Stimulated activated CD4-positive, alpha-beta T cell treated with anti-CD3 and anti-CD28 coated beads, Interleukin-4, amount 100 ng/mL, for 1 hour (primary cell): ENCODE results near the gene FOSL1.
A peak's percentile ranks its signal among the peaks of the same experiment; 100 is the strongest.

Source experiments
- DNase-seq: peaks from one replicate; pipeline ENCODE4 v3.0.0-alpha.2; 2020

Gene FOSL1

DNA sequence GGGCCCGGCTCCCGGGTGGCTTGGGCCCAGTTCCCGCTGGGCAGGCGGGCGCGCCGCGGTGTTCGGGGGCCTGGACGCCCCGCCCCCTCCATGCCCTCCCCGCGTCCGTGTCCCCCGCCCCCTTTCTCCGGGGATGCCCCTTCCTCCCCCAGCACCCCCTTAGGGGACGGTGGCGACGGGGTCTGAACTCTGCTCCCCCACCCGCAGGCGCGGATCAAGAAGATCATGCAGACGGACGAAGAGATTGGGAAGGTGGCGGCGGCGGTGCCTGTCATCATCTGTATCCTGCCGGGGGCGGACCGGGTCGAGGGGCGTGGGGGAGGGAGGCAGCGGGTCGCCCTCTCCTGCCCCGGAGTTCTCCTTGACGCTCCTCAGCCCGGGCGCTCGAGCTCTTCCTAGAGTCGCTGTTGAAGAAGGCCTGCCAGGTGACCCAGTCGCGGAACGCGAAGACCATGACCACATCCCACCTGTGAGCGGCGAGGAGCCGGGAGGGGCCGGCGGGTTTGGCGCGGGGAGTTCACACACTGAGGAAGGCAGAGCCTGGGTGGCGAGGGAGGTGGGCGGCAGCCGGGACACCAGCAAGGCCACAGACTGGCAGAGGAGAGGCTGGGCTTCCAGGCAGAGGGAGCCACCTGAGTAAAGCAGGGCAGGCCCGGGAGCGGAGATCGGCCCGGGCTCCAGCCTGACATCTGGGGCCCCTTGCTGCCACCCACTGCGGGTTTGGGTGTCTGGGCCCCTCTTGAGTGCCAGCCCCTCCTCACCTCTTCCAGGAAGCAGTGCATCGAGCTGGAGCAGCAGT, 19.6 kb upstream of the FOSL1 start:
- peak; percentile 65 for DNase-seq

DNA sequence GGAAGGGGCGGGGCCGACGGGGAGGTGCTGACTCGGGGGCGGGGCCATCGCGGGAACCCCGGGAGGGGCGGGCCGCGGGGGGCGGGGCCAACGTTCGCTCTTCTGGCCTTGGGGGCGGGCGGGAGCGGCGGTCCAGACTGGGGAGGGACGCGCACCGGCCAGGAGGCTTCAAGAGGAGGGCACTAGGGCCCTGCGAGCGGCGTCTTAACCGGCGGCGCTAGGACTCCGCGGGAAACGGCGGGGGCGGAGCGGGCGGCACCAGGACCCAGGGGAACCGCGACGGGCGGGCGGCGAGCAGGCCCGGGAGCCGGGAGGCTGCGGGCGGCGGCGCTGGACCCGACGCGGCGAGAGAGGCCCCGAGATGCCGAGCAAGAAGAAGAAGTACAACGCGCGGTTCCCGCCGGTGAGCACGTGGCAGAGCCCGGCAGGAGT, 19.0 kb upstream of the FOSL1 start, which contains the start of gene DRAP1:
DRAP1 (plus strand) TSS at position 286 of the 432 bp plus-strand sequence; CDS start at position 362, 76 bp downstream.
- DNase-seq = peak; percentile 99

DNA sequence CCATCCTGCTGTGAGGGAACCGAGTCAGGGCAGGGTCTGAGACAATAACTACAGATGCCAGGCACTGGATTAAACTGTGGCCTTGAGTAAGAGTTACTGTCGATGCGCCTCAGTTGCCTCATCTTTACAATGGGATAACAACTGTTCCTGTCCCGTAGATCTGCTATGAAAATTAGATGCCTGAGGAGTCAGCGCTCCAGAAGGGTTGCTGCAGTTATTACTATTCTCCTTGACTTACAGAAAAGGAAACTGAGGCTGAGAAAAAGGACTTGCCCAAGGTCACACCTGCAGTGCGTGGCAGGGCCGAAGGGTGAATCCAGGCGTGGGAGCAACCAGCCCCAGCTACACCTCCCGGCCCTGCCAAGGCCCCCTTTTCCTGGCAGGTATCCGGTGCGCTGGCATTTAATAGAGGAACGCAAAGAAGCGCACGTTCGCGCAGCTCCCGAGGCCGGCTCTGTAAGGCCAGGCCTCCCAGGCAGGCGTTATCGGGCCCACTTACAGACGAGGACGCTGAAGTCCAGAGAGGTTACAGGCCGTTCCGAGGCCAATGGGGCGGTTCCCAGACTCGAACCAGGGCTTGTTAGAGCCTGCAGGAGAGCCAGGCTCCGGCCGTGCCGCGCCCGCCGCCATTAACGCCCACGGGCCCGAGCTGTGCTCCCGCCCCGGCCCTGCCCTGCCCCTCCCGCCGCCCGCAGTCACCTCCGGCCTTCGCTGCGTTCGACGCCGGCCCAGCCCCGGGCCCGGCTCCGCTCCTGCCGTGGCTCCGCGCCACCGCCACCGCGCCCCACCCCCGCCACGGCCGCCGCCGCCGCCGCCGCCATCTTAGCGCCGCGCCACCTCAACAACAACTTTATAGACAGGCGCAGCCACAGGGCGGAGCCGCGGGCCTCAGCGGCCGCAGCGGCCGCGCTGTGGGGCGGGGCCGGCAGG, 18.3 kb upstream of the FOSL1 start, which contains the start of gene C11orf68:
C11orf68 (minus strand) TSS at position 852 of the 930 bp plus-strand sequence; CDS start at position 821, 31 bp downstream.
- DNase-seq = no peak

DNA sequence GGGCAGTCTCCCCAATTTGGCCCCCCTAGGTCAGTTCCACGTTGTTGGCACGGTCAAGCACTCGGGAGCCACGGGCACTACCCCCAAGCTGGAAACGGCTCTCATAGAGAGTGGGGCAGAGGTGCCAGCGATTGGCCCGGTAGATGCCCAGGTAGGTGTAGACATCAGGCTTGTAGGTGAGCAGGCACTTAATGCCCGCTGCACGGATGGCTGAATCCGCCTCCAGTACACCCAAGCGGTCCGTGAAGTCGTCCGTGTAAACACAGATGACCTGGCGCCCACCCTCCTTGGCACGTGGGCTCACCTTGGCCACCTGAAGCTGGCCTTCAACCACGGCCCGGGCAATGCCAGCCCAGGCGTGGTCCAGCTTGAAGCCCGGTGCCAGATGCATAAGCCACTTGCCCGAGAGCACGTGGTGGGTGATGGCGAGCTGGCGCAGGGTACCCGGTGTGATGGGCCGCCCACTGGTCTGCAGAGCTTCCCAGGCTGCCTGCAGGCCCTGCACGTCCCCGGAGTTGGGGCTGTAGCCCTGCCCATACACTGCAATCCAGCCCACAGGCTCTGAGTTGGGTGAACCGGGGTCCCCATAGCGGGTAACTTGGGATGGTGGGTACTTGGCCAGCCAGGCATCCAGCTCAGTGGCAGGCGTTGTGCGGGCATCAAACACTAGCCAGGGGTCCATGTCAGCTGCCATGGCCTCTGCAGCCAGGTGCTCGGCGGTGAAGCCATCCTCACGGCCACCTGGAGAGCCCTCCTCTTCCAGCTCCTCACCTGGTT, 17.4 kb upstream of the FOSL1 start:
- no peak for DNase-seq

GRCh38 chr11:65917077-65917433, 16.9 kb upstream of the FOSL1 start:
- DNase-seq = no peak

DNA sequence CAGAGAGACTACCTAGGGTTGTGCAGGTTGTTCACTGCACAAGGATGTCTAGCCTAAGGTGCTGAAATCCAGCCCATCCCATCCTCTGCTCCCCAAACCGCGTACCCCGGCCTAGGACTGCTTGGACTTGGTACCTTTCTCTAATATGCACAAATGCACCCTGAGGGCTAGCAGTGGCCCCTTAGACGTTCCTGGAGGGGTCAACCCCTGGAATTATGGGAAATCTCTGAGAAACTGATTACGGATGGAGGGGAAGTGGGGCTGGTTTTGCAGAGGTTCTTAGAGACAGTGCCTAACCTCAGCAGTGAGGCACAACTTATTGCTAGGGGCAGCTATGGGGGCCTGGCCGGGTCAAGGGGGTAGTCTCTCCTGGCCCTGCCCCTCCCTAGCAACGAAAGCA, 16.2 kb upstream of the FOSL1 start:
- DNase-seq = no peak

GRCh38 chr11:65915821-65916251, 15.6 kb upstream of the FOSL1 start:
- DNase-seq = peak; percentile 26

- no peak for DNase-seq
Measured at GRCh38 chr11:65915101-65915820, 15.1 kb upstream of the FOSL1 start.

- no peak for DNase-seq
Measured at GRCh38 chr11:65912845-65913244, 12.7 kb upstream of the FOSL1 start.

GRCh38 chr11:65911682-65912568, 11.7 kb upstream of the FOSL1 start:
- no peak for DNase-seq

- no peak for DNase-seq
Measured at GRCh38 chr11:65907878-65908277, 7.7 kb upstream of the FOSL1 start.

DNA sequence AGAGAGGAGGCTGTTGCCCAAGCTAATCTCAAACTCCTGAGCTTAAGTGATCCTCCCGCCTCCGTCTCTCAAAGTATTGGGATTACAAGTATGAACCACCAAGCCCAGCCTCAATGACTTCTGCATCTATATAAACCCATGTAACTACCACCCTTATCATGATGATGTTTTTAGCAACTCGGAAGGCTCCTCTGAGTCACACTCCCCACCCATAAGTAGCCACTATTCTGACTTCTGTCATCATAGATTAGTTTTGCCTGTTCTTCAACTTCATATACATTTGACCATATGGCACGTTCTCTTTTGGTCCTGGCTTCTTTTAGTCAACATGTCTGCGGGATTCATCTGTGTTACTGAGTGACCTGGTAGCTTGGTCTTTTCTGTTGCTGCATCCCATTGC, 6.4 kb upstream of the FOSL1 start:
- no peak for DNase-seq

DNA sequence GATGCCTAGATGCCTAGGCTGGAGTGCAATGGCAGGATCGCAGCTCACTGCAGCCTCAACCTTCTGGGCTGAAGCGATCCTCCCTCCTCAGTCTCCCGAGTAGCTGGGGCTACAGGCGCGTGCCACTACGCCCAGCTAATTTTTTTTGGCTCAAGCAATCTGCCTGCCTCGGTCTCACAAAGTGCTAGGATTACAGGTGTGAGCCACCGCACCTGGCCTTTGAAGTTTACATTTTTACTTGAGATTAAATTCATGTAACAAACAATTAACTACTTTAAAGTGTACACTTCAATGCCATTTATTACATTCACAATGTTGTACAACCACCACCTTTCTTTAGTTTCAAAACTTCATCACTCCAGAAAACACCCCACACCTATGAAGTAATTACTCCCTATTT, 3.5 kb upstream of the FOSL1 start:
- no peak for DNase-seq

GRCh38 chr11:65903068-65903481, 2.9 kb upstream of the FOSL1 start:
- DNase-seq = no peak

DNA sequence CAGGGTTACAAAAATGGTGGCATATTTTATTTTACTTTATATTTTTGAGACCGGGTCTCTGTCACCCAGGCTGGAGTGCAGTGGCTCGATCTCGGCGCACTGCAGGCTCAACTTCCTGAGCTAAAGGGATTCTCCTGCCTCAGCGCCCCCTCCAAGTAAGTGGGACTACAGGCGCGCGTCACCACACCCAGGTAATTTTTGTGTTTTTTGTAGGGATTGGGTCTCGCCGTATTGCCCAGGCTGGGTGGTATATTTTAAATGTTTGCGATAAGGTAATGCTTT, 652 bp upstream of the FOSL1 start:
- DNase-seq = no peak

- peak; percentile 81 for DNase-seq
Measured at GRCh38 chr11:65899356-65900124, 648 bp downstream of the FOSL1 start.

GRCh38 chr11:65898656-65899355, 1.4 kb downstream of the FOSL1 start:
- no peak for DNase-seq

DNA sequence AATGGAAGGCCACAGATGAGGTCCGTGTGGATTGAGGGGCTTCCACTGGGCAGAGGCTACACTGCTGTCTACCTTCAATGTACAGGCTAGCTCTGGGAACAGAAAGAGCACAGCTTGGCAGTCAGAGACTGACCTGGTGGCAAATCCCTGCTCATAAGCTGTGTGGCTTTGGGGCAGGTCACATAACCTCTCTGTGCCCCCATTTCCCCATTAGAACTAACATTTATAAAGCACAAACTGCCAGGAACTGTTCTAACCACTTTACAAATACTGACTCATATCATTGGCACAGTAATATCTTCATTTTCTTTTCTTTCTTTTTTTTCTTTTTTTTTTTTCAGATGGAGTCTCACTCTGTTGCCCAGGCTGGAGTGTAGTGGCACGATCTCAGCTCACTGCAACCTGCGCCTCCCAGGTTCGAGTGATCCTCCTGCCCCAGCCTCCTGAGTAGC, 3.1 kb downstream of the FOSL1 start:
- no peak for DNase-seq
